Panc1 (cell line): ENCODE data around the gene OLFML2A. TPM values are rescaled to one million over a fixed set of nuclear protein-coding genes. Genes with fewer than 3 reads are reported as not detected.

Source experiments
- ATAC-seq: fragments of 200-7000 bp; cut with Tn5 transposase; 2 replicates; pipeline ENCODE4 v1.9.1; 2020; ENCODE audit warnings: mild to moderate bottlenecking, moderate library complexity
- BruUV-seq: library from RNA; stranded (reverse); fragments of 400-500 nt; replicated peaks from 2 replicates; lab custom pipeline; 2021; lab: Mats Ljungman, UMichigan
- CTCF ChIA-PET: fragments of 300-600 bp; sonication (Branson Sonifier 250); formaldehyde crosslinking; loops from one replicate; lab custom pipeline; 2022; ENCODE audit warnings: antibody characterized with exemption; lab: Charles Lee
- POLR2A ChIA-PET: fragments of 300-600 bp; sonication (Branson Sonifier 250); formaldehyde crosslinking; loops from one replicate; lab custom pipeline; 2022; ENCODE audit warnings: antibody characterized with exemption; lab: Charles Lee
- DNase-seq: peaks from one replicate; pipeline ENCODE4 v3.0.0-alpha.2; 2010; ENCODE audit warnings: low read depth, low spot score
- H3K27ac ChIP-seq: 2 replicates; pipeline ENCODE4 v1.5.1; 2011; ENCODE audit warnings: mild to moderate bottlenecking, low read length, inconsistent platforms
- H3K27me3 ChIP-seq: fragments of 200-500 bp; sonication (Bioruptor generic); 2 replicates; pipeline ENCODE4 v1.6.0; 2014; ENCODE audit warnings: low read length, inconsistent platforms; ENCODE audit not compliant: control insufficient read depth, insufficient read depth
- H3K36me3 ChIP-seq: fragments of 200-500 bp; sonication (Bioruptor generic); 2 replicates; pipeline ENCODE4 v1.5.1; 2014; ENCODE audit warnings: inconsistent platforms, mild to moderate bottlenecking, low read length, moderate library complexity; ENCODE audit not compliant: control insufficient read depth, insufficient read depth
- H3K4me1 ChIP-seq: 2 replicates; pipeline ENCODE4 v1.5.1; 2011; ENCODE audit warnings: inconsistent platforms, mild to moderate bottlenecking, low read length, moderate library complexity; ENCODE audit not compliant: control insufficient read depth, insufficient read depth
- H3K4me3 ChIP-seq, 2 experiments: 2 replicates each; pipeline ENCODE4 v1.5.1; 2011 to 2012; ENCODE audit warnings: low read depth in 2 of 2, low read length in 2 of 2, mild to moderate bottlenecking in 2 of 2, inconsistent platforms in 1 of 2, moderate library complexity in 1 of 2
- H3K9me3 ChIP-seq: fragments of 200-500 bp; sonication (Bioruptor generic); 2 replicates; pipeline ENCODE4 v1.5.1; 2014; ENCODE audit warnings: low read depth, mild to moderate bottlenecking, inconsistent platforms, low read length, moderate library complexity; ENCODE audit not compliant: control insufficient read depth, insufficient read depth
- POLR2AphosphoS5 ChIP-seq: IDR thresholded peaks from 2 replicates; pipeline ENCODE4 v1.6.1; 2012; ENCODE audit warnings: mild to moderate bottlenecking, low read depth, low read length, moderate library complexity
- REST ChIP-seq, 2 experiments: IDR thresholded peaks; 2 replicates each; pipeline ENCODE4 v1.6.1; 2011 to 2012; ENCODE audit warnings: low read depth in 2 of 2, control low read depth in 1 of 2, low read length in 1 of 2, mild to moderate bottlenecking in 1 of 2, moderate library complexity in 1 of 2; ENCODE audit not compliant: insufficient read depth in 1 of 2
- SIN3A ChIP-seq: IDR thresholded peaks from 2 replicates; pipeline ENCODE4 v1.6.1; 2012; ENCODE audit warnings: low read depth, mild to moderate bottlenecking, low read length, moderate library complexity, borderline replicate concordance; ENCODE audit not compliant: insufficient read depth
- TCF7L2 ChIP-seq: IDR thresholded peaks from 2 replicates; pipeline ENCODE4 v1.6.1; 2011; ENCODE audit warnings: mild to moderate bottlenecking, low read depth, low read length, inconsistent platforms
- in situ Hi-C: cut with HindIII; loops from 2 replicates; pipeline ENCODE4 v1.10.0; 2016; ENCODE audit warnings: low sequenced_read_pairs, low pct_unique_long_range_greater_than_20kb
- intact Hi-C: fragments of 100-400 bp; cut with micrococcal nuclease; formaldehyde crosslinking; loops from one replicate; pipeline ENCODE4 v1.10.0; 2022; ENCODE audit not compliant: unreplicated experiment
- total RNA-seq: library from RNA; stranded (reverse); gene quantifications from one replicate; pipeline ENCODE4 v1.2.1, GENCODE V29; 2021; ENCODE audit not compliant: unreplicated experiment
- TF ChIP-seq, protein P1 (sequence below): fragments of 450-650 bp; IDR thresholded peaks from 2 replicates; pipeline ENCODE4 v1.5.1; 2017; ENCODE audit warnings: mild to moderate bottlenecking

Gene OLFML2A
- total RNA-seq, 1 experiment from 2014 or later = 44.5 TPM

- in situ Hi-C loops (no loop called here), intact Hi-C loops (no loop called here)
- DNase-seq (no peak), ATAC-seq (no peak)
- TF ChIP-seq REST (IDR thresholded peaks at IDR 0.05; ENCODE audit: insufficient read depth in 1 of 2, low read depth in 2 of 2, low read length in 1 of 2) (no peak), TCF7L2 (no peak), POLR2AphosphoS5 (no peak), SIN3A (no peak)
- TF ChIP-seq, protein P1, sequence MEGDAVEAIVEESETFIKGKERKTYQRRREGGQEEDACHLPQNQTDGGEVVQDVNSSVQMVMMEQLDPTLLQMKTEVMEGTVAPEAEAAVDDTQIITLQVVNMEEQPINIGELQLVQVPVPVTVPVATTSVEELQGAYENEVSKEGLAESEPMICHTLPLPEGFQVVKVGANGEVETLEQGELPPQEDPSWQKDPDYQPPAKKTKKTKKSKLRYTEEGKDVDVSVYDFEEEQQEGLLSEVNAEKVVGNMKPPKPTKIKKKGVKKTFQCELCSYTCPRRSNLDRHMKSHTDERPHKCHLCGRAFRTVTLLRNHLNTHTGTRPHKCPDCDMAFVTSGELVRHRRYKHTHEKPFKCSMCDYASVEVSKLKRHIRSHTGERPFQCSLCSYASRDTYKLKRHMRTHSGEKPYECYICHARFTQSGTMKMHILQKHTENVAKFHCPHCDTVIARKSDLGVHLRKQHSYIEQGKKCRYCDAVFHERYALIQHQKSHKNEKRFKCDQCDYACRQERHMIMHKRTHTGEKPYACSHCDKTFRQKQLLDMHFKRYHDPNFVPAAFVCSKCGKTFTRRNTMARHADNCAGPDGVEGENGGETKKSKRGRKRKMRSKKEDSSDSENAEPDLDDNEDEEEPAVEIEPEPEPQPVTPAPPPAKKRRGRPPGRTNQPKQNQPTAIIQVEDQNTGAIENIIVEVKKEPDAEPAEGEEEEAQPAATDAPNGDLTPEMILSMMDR = no peak
- H3K27ac ChIP-seq = peak overlapping the region; percentile 34; the same call in 1 of the 2 replicates
- H3K27me3 ChIP-seq = no peaks in the 10 kb centered on the region
- no peaks in the 10 kb centered on the region for H3K9me3 ChIP-seq
- H3K4me3 ChIP-seq = peak overlapping the region in 1 of 2 experiments; percentile 74; a peak in 1 of 4 replicates
- H3K4me1 ChIP-seq = peaks cover 35% of the 10 kb centered on the region
- ChIA-PET CTCF (no interaction called here), POLR2A (no interaction called here)
- no TSS peak for BruUV-seq
- H3K36me3 ChIP-seq = no peaks in the 10 kb centered on the region; the same call in 1 of the 2 replicates
Measured at GRCh38 chr9:124767821-124768220, 9.1 kb upstream of the OLFML2A start.

DNA sequence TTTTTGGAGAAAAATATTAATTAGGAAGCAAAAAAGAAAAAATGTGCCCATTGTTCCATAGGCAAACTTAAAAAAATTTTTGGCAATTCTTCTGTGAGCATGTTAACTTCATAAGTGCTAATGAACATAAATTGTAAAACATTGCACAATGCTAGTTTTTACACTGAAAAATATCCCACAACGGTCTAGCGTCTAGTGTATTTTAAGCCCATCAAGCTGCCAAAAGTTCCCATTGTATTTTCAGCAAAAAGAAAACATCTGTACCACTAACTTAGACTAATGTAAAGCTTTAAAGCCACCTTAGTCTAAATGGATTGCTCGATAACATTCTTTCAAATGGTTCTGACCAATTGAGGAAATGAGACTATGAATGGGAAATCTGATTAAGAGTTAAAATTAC is 8.6 kb upstream of the OLFML2A start:
- Histone ChIP-seq H3K9me3 (no peaks in the 10 kb centered on the region), H3K27ac (peak overlapping the region; percentile 85; the same call in 1 of the 2 replicates), H3K4me1 (peaks cover 35% of the 10 kb centered on the region), H3K36me3 (no peaks in the 10 kb centered on the region; the same call in 1 of the 2 replicates), H3K27me3 (no peaks in the 10 kb centered on the region), H3K4me3 (peak overlapping the region in 1 of 2 experiments; percentile 74; a peak in 2 of 4 replicates)
- ATAC-seq = no peak
- POLR2A ChIA-PET = interaction anchor here (0.6 kb wide), 1 partner anchor 14 kb away, joined by 4 read pairs; no protein-coding TSS in a partner anchor
- DNase-seq = no peak
- TF ChIP-seq TCF7L2 (no peak), POLR2AphosphoS5 (no peak), REST (IDR thresholded peaks at IDR 0.05; ENCODE audit: insufficient read depth in 1 of 2, low read depth in 2 of 2, low read length in 1 of 2) (no peak), SIN3A (no peak)
- TF ChIP-seq, protein P1 = no peak
- CTCF ChIA-PET = interaction anchor here (1.4 kb wide), 1 partner anchor 85 kb away, joined by 7 read pairs; the partner anchor contains the start of gene WDR38
- in situ Hi-C loops = no loop called here
- no TSS peak for BruUV-seq
- intact Hi-C loops = no loop called here
